Motor neuron (in vitro differentiated cells): ENCODE data around the gene FDXR. TPM values are rescaled to one million over a fixed set of nuclear protein-coding genes. Genes with fewer than 3 reads are reported as not detected.
A peak's percentile ranks its signal among the peaks of the same experiment; 100 is the strongest.
"Not testable (repeated sequence)": the region's sequence is repeated elsewhere in the genome, so short reads cannot be mapped to it uniquely, and the experiment has no call there.

Experiments used
- ATAC-seq, 8 experiments: fragments of 200-7000 bp; cut with Tn5 transposase; replicated peaks in 6 of 8; 2 replicates each; pipeline ENCODE4 v1.8.0; 2021; ENCODE audit warnings: mild to moderate bottlenecking in 8 of 8, moderate library complexity in 8 of 8
- H3K27ac ChIP-seq, 2 donors: fragments of 250-450 bp; sonication (Bioruptor Pico); 2 replicates each; pipeline ENCODE4 v1.9.0; 2021; ENCODE audit warnings: antibody characterized with exemption in 2 of 2, mild to moderate bottlenecking in 2 of 2, moderate library complexity in 1 of 2
- H3K4me1 ChIP-seq, 2 donors: fragments of 250-450 bp; sonication (Bioruptor Pico); replicated peaks in 1 of 2; 2 replicates each; pipeline ENCODE4 v1.6.1; 2021; ENCODE audit warnings: antibody characterized with exemption in 2 of 2, mild to moderate bottlenecking in 2 of 2, moderate library complexity in 1 of 2
- H3K4me3 ChIP-seq, 5 donors: fragments of 250-450 bp; sonication (Bioruptor Pico); 2 replicates each; pipeline ENCODE4 v1.9.0; 2021; ENCODE audit warnings: antibody characterized with exemption in 5 of 5, mild to moderate bottlenecking in 5 of 5, moderate library complexity in 4 of 5
- WGBS, 10 experiments: fragments of 450-650 bp; shearing (Covaris generic); methylation state at CpG; one replicate each; pipeline ENCODE4 v1.0.0; 2022; 5-methylcytosine and 5-hydroxymethylcytosine counted together
- in situ Hi-C, 9 experiments: fragments of 400-800 bp; cut with MboI; loops; one replicate each; pipeline ENCODE4 v1.15.0; 2021; ENCODE audit warnings: low sequenced_read_pairs in 9 of 9, low pct_unique_long_range_greater_than_20kb in 2 of 9; ENCODE audit not compliant: unreplicated experiment in 9 of 9
- total RNA-seq, 8 experiments: library from RNA; unstranded; fragments of 300-600 nt; gene quantifications; 2 replicates each; pipeline versions ENCODE4 v1.2.3 to v1.2.4, GENCODE V29; 2022

FDXR gene
- total RNA-seq = 10 to 100 TPM in 5 of 8 experiments, 1 to 10 TPM in 3; 7.7 to 80.4 (median 16.6) TPM

- Histone ChIP-seq H3K27ac (peak within 1 kb of the TSS; percentile 59 to 65), H3K4me3 (peak within 1 kb of the TSS; percentile 50 to 85 (median 60)), H3K4me1 (peaks cover 4 to 6% of the 10 kb centered on the region in 2 donors)
- in situ Hi-C loops = loop anchor here in 1 of 9 experiments (25.0 kb wide), 1 partner anchor 110 kb away; no protein-coding TSS in a partner anchor
- WGBS, 10 experiments = 0 to 12% (median 5%) methylated on average over 2 to 13 of the region's 38 CpGs; no CpG with 5 or more reads in 5 of the 10 experiments
- ATAC-seq = peak; percentile 71 to 85 (median 82)
These were observed at the start of gene FDXR for GRCh38 chr17:74872313-74873036. FDXR (minus strand) TSS chr17:74872994; CDS start chr17:74872944, 50 bp downstream.

DNA sequence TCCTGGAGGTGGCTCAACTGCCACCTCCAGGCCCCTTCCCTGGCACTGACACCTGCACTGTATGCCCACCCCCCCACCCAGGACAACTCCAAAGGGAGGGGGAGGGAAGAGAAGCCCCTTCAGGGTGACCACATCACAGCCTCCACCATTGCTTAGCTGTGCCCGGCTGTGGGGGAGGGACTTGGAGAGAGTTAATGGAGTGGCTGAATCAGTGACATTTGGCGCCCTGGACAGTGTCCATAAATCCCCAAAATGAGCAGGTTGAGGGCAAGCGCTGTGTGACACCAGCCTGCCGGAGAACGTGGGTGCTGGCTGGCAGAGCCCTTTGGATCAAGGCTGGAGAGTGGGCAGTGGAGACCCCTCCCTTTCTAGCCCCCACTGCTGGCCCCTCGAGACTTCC lies 49.4 kb upstream of the FDXR start:
- ATAC-seq = peak in 3 of 8 experiments; percentile 14 to 19 (median 16)
- in situ Hi-C loops = no loop called here
- H3K27ac ChIP-seq = no peak overlapping the region
- 0 to 100% (median 50%) methylated on average over 1 to 2 of the region's 6 CpGs; no CpG with 5 or more reads in 7 of the 10 experiments for WGBS, 10 experiments
- no peak overlapping the region for H3K4me3 ChIP-seq
- peaks cover 23 to 34% of the 10 kb centered on the region in 2 donors for H3K4me1 ChIP-seq

DNA sequence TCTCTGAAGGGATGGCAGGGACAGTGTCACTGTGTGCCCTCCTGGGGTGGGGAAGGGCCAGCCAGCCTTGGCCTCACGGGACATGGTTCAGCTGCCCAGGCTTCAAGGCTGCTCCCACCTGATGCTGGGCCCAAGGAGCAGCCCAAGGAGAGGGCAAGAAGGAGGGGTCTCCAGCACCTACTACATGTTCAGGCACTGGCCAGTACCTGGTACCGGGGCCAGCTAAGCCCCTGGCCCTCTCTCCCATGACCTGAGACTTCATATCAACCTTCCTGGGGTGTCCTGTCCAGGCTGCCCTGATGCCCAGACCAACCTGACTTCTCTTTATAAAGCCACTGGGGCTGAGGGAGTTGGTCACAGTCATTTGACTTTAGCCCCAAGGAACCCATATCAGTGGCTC lies 49.0 kb upstream of the FDXR start:
- H3K27ac ChIP-seq = no peak overlapping the region
- in situ Hi-C loops = no loop called here
- H3K4me3 ChIP-seq = no peak overlapping the region
- peaks cover 23 to 34% of the 10 kb centered on the region in 2 donors for H3K4me1 ChIP-seq
- no peak for ATAC-seq
- WGBS, 10 experiments = 80 to 100% (median 100%) methylated on average over 1 of the region's 2 CpGs; no CpG with 5 or more reads in 7 of the 10 experiments

DNA sequence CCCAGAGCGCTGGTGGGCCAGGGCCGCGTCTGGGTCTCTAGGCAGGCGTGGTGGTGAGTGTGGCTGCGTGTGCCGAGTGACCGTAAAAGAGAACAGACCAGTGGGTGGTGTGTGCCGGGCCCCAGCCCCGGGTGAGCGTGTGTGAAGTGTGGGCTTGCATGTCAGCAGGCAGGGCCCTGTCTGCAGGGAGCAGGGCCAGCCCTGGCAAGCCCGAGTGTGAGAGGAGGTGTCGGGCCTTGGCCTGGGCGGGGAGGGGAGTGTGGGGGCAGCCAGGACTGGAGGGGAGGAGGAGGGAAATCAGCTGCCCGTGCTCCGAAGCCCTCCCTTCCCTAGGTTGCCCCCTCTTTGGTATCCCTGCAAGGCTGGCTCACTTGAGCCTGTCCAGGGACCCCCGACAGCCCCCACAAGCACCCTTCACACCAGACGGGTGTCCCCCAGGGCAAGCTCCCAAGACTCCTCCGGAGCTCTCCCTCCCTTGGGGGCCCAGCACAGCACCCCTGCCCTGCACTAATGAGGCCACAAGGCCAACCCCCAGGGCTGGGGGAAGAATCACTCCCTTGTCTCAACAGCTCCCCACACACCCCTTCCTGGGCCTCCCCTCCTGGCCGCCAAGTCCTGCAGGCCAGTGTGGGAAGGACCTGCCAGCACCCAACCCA lies 48.4 kb upstream of the FDXR start:
- WGBS, 10 experiments = 52% methylated on average over 4 of the region's 19 CpGs; no CpG with 5 or more reads in 9 of the 10 experiments
- in situ Hi-C loops = no loop called here
- Histone ChIP-seq H3K4me1 (peaks cover 23 to 34% of the 10 kb centered on the region in 2 donors), H3K27ac (no peak overlapping the region), H3K4me3 (no peak overlapping the region)
- peak; percentile 4 to 53 (median 31) for ATAC-seq

DNA sequence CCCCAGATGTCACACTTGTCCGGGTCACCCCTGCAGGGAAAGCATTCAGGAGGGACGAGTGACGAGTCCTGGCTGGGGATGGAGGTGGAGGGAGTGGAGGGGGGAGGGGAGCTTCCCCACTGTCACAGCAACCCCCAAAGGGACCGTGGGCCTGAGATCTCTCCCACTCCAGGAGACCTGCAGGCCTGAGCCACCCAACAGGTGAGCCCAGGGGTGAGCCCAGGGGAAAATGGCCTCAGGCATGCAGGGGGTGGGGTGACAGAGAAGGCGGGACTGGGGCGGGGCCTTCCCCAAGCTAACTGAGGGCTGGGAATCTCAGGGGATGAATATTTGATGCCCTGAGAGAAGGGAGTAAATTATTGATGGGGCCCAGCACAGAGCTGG lies 47.8 kb upstream of the FDXR start:
- H3K4me1 ChIP-seq = peaks cover 23 to 34% of the 10 kb centered on the region in 2 donors
- no CpG with 5 or more reads among the region's 6 CpGs for WGBS, 10 experiments
- no peak overlapping the region for H3K27ac ChIP-seq
- in situ Hi-C loops = no loop called here
- no peak overlapping the region for H3K4me3 ChIP-seq
- ATAC-seq = peak in 3 of 8 experiments; percentile 30 to 56 (median 45)

- H3K4me1 ChIP-seq = peaks cover 23 to 34% of the 10 kb centered on the region in 2 donors
- ATAC-seq = no peak
- H3K4me3 ChIP-seq = no peak overlapping the region
- in situ Hi-C loops = no loop called here
- 20 to 98% (median 43%) methylated on average over 2 to 13 of the region's 27 CpGs; no CpG with 5 or more reads in 5 of the 10 experiments for WGBS, 10 experiments
- H3K27ac ChIP-seq = no peak overlapping the region
These were observed 47.5 kb upstream of the FDXR start for GRCh38 chr17:74920306-74920620.

DNA sequence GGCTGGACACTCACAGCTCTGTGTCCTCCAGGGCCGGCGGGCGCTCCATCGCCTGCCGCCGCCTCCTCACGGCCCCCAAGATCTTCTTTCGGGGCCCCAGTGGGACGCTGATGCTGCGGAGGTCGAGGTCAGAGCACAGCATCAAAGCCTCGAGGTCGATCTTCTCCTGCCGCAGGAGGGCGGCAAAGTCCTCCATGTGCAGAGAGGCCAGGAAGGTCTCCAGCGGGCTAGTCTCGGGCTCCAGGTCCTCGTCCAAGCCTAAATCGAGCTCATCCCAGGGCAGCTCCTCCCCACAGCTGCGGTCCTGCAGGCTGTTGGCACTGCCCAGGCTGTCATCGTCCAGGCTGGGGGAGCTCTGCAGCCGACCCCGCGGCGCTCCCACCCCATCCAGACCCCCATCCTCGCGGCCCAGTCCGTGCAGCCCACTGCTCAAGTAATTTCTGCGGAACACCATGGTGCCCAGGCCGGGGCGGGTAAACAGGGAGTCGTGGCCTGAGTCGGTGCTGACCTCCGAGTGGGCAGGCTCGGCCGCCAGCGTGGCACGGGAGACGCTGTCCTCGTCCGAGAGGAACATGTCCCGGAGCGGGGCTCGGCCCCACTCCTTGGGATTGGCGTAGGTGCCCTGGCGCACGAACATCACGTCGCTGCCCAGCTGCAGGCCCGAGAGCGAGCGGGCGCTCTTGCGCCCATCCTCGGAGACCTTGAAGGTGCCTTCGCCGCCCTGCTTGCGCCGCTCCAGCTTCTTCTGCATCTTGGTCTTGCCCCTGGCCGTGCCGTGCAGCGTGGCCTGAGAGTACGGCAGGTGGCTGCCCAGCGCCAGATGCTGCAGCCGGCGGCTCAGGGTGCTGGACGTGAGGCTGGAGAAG lies 46.9 kb upstream of the FDXR start:
- WGBS, 10 experiments = 13 to 100% (median 40%) methylated on average over 1 to 7 of the region's 67 CpGs; no CpG with 5 or more reads in 3 of the 10 experiments
- peaks cover 23 to 32% of the 10 kb centered on the region in 2 donors for H3K4me1 ChIP-seq
- no peak overlapping the region for H3K4me3 ChIP-seq
- peak in 4 of 8 experiments; percentile 6 to 26 (median 16) for ATAC-seq
- H3K27ac ChIP-seq = no peak overlapping the region
- in situ Hi-C loops = no loop called here

DNA sequence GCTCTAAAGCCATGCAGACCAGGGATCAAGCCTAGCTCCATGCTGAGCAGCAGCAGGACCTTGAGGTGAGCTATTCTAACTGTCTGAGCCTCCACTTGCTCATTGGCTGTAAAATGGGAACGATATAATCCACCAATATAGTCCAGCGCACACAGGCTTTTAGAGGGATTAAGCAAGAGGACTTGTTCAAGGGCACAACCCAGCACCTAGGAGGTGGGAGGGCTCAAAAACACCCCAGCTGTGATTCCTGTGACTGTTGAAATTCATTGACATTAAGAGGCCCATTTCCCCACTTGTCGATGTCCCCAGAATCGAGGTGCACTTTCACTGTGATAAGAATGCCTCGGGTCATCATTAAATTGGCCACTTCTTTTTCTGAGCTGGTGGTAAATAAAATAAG lies 46.1 kb upstream of the FDXR start:
- Histone ChIP-seq H3K27ac (no peak overlapping the region), H3K4me3 (no peak overlapping the region), H3K4me1 (peaks cover 23 to 25% of the 10 kb centered on the region in 2 donors)
- in situ Hi-C loops = no loop called here
- 67 to 100% (median 100%) methylated on average over 1 to 5 of the region's 5 CpGs; no CpG with 5 or more reads in 3 of the 10 experiments for whole genome bisulfite sequencing, 10 experiments
- no peak for ATAC-seq

DNA sequence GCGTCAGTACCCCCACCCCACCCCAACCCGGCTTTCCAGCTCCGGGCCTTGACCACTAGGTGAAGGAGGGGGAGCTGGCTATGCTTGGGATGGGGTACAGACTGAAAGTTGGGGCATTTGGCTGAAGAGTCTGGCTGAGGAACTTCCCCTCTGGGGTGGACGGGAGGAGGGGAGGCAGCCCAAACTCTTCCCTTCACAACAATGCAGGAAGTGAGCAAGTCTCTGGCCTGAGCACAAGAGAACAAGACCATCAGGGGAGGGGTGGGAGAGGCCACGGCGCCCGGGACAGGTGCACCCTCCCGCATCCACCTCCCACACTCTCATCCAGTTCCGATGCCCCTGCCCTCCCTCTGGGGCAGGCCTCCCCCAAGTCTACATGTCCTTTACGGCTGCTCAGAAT lies 44.6 kb upstream of the FDXR start:
- Histone ChIP-seq H3K4me1 (peaks cover 13 to 14% of the 10 kb centered on the region in 2 donors), H3K27ac (no peak overlapping the region), H3K4me3 (no peak overlapping the region)
- ATAC-seq = no peak
- 20 to 80% methylated on average over 1 to 2 of the region's 10 CpGs; no CpG with 5 or more reads in 8 of the 10 experiments for WGBS, 10 experiments
- in situ Hi-C loops = no loop called here

DNA sequence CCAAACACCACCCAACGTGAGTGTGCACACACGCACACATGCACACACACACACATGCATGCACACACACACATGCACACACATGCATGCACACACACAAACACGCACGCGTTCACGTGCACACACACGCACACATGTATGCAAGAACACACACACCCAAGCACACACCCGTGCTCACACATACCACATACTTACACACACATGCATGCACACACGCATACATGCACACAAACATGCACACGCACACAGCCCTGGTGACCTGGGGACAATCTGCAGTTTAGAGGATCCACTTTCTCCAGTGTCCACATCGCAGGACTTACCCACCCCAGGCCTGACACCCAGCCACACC lies 44.0 kb upstream of the FDXR start:
- no peak overlapping the region for H3K27ac ChIP-seq
- in situ Hi-C loops = no loop called here
- H3K4me1 ChIP-seq = peaks cover 10 to 13% of the 10 kb centered on the region in 2 donors
- H3K4me3 ChIP-seq = no peak overlapping the region
- no peak for ATAC-seq
- WGBS, 10 experiments = 67 to 100% (median 82%) methylated on average over 1 to 5 of the region's 11 CpGs; no CpG with 5 or more reads in 4 of the 10 experiments

DNA sequence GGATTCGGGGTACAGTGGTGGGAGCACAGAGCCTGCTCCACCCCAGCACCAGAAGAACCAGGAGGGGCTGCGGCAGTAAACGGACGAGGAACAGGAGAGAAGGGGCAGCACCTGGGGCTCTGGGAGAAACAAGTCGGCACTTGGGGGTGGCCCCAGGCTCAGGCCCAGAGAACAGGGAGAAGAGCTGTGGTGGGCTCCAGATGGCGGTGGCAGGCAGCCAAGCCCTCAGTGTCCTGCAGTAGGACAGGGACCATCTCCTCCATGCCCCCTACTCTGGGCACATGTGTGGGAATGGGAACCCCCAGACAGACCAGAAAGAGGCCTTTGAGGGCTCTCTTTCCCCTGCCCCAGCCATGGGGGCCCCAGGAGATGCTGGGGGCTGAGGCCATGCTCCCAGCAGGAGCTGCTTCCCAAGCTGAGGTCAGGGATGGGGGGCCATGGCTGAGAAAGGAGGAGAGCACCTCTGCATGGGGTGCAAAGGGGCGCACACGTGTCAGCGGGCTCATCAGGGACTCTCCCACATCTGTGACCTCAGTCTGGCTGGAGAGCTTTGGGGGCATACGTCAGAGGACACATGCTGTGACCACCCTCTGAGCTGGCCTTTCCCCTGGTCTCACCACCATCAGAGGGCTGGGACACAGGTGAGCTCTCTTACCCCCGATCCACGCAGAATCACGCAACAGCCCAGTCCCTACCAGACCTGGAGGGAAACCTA lies 43.5 kb upstream of the FDXR start:
- peaks cover 8% of the 10 kb centered on the region in 2 donors for H3K4me1 ChIP-seq
- in situ Hi-C loops = no loop called here
- H3K27ac ChIP-seq = no peak overlapping the region
- ATAC-seq = no peak
- no peak overlapping the region for H3K4me3 ChIP-seq
- WGBS, 10 experiments = 67% methylated on average over 3 of the region's 13 CpGs; no CpG with 5 or more reads in 9 of the 10 experiments

DNA sequence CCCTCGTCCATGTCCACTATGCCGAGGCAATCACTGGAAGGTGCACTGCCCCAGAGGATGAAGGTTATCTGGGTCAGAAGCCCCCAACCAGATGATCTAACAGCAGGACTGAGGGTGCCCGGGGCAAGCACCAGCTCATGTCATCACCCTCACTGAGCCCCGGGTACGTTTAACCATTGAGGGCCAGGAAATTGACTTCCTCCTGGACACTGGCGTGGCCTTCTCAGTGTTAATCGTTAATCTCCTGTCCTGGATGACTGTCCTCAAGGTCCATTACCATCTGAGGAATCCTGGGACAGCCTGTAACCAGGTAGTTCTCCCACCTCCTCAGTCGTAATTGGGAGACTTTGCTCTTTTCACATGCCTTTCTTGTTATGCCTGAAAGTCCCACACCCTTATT lies 38.6 kb upstream of the FDXR start:
- H3K4me1 ChIP-seq, in situ Hi-C loops, H3K4me3 ChIP-seq, H3K27ac ChIP-seq, ATAC-seq: not testable (repeated sequence)
- WGBS, 10 experiments = 33 to 80% (median 67%) methylated on average over 1 of the region's 8 CpGs; no CpG with 5 or more reads in 6 of the 10 experiments
